HCT116 (cell line): ENCODE measurements around the gene ETHE1.

Experiments used
- EZH2 ChIP-seq: fragments of 200-600 bp; sonication (generic); IDR thresholded peaks from 2 replicates; pipeline ENCODE4 v1.6.1; 2017; ENCODE audit warnings: antibody characterized with exemption, mixed run types
- EZH2phosphoT487 ChIP-seq: fragments of 200-600 bp; IDR thresholded peaks from 2 replicates; pipeline ENCODE4 v1.6.1; 2018; ENCODE audit warnings: antibody characterized with exemption, borderline replicate concordance
- MAX ChIP-seq: IDR thresholded peaks from 2 replicates; pipeline ENCODE4 v1.6.1; 2012
- POLR2A ChIP-seq: IDR thresholded peaks from 2 replicates; pipeline ENCODE4 v1.7.0; 2011; ENCODE audit warnings: borderline replicate concordance; ENCODE audit not compliant: insufficient read depth, insufficient read length; ENCODE audit errors: extremely low read depth
- POLR2AphosphoS5 ChIP-seq: IDR thresholded peaks from 2 replicates; pipeline ENCODE4 v1.6.1; 2011; ENCODE audit warnings: mild to moderate bottlenecking, low read depth, low read length, moderate library complexity
- RAD21 ChIP-seq: IDR thresholded peaks from 2 replicates; pipeline ENCODE4 v1.6.1; 2012; ENCODE audit warnings: low read depth, mild to moderate bottlenecking
- REST ChIP-seq: IDR thresholded peaks from 2 replicates; pipeline ENCODE4 v1.6.1; 2012; ENCODE audit warnings: low read depth
- SP1 ChIP-seq: IDR thresholded peaks from 2 replicates; pipeline ENCODE4 v1.6.1; 2012; ENCODE audit warnings: low read depth
- ZBTB33 ChIP-seq: IDR thresholded peaks from 2 replicates; pipeline ENCODE4 v1.6.1; 2011; ENCODE audit warnings: mild to moderate bottlenecking, low read length, moderate library complexity; ENCODE audit not compliant: insufficient replicate concordance; ENCODE audit errors: extremely low read depth
- TF ChIP-seq, protein P1 (sequence below), 3 experiments: fragments of 200-600 bp in 1 of 3; sonication (generic) in 1 of 3; IDR thresholded peaks in 2 of 3; conservative IDR thresholded peaks in 1 of 3; 2 replicates each; pipeline ENCODE4 v1.5.1; 2012 to 2017; ENCODE audit warnings: low read depth in 2 of 3, low read length in 2 of 3, antibody characterized with exemption in 1 of 3, borderline replicate concordance in 1 of 3, control low read depth in 1 of 3, mild to moderate bottlenecking in 1 of 3, mixed read lengths in 1 of 3, mixed run types in 1 of 3, moderate library complexity in 1 of 3; ENCODE audit not compliant: insufficient read depth in 1 of 3

DNA sequence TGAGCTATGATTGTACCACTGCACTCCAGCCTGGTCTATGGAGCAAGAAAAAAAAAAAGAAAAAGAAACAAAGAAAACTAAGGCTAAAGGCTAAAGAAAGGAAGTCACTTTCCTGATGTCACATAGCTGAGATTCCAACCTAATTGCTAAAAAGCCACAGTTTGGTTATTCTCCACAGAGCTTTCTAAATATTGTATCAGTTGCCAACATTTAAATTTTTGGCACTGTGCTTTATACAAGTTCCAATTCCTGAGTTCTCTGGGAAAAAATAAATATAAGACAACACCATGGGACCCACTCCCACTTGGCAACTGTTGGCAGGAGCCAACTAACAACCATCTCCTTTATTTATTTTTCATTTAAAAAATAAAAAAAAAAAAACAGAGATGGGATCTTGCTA is 50.4 kb downstream of the ETHE1 start:
- TF ChIP-seq SP1: no peak
- TF ChIP-seq, protein P1, sequence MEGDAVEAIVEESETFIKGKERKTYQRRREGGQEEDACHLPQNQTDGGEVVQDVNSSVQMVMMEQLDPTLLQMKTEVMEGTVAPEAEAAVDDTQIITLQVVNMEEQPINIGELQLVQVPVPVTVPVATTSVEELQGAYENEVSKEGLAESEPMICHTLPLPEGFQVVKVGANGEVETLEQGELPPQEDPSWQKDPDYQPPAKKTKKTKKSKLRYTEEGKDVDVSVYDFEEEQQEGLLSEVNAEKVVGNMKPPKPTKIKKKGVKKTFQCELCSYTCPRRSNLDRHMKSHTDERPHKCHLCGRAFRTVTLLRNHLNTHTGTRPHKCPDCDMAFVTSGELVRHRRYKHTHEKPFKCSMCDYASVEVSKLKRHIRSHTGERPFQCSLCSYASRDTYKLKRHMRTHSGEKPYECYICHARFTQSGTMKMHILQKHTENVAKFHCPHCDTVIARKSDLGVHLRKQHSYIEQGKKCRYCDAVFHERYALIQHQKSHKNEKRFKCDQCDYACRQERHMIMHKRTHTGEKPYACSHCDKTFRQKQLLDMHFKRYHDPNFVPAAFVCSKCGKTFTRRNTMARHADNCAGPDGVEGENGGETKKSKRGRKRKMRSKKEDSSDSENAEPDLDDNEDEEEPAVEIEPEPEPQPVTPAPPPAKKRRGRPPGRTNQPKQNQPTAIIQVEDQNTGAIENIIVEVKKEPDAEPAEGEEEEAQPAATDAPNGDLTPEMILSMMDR (IDR thresholded peaks at IDR 0.05 in 2 of 3, conservative IDR thresholded peaks at IDR 0.05 in 1 of 3; ENCODE audit: borderline replicate concordance in 1 of 3, insufficient read depth in 1 of 3, low read depth in 2 of 3, low read length in 2 of 3): no peak
- no peak for TF ChIP-seq REST
- TF ChIP-seq ZBTB33: no peak
- TF ChIP-seq EZH2phosphoT487: no peak
- no peak for TF ChIP-seq MAX
- TF ChIP-seq RAD21: no peak
- TF ChIP-seq POLR2A: no peak
- TF ChIP-seq POLR2AphosphoS5: no peak
- no peak for TF ChIP-seq EZH2
